ENCODE results near the gene FAM237A. TPM values are rescaled to one million over a fixed set of nuclear protein-coding genes. Genes with fewer than 3 reads are reported as not detected.

The FAM237A gene
- polyA plus RNA-seq, 2 donors = not detected

DNA sequence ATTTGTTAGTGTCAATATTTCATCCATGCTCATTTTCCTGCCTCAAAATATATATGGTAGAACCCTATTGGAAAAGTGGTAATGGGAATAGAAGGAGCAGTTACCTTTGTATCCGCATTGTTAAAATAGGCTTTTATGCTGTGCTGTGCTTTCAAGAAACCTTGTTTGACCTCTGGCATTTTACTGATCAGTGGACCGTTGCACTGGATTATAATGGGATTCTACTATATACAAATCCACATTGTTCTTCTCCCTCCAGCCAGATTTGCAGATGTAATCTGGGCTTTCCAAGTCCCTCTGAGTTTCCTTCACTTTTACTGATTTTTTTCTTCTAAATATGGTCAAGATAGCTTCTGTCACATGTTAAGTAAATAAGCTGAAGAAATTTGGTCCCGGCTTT, 23.3 kb upstream of the FAM237A start:
- Histone ChIP-seq H3K27me3 (ENCODE audit: control insufficient read depth in 1 of 2, insufficient read depth in 2 of 2, low read length in 2 of 2) (no peaks in the 10 kb centered on the region), H3K4me1 (ENCODE audit: control insufficient read depth in 2 of 2, insufficient read depth in 2 of 2, low read length in 1 of 2) (no peaks in the 10 kb centered on the region), H3K36me3 (ENCODE audit: control insufficient read depth in 2 of 2, insufficient read depth in 2 of 2, low read length in 1 of 2) (no peaks in the 10 kb centered on the region), H3K27ac (ENCODE audit: low read depth in 2 of 2, low read length in 1 of 2) (no peak overlapping the region), H3K4me3 (ENCODE audit: low read depth in 1 of 2, low read length in 2 of 2) (no peak overlapping the region), H3K9me3 (ENCODE audit: control insufficient read depth in 2 of 2, insufficient read depth in 1 of 2, low read depth in 1 of 2, low read length in 1 of 2) (no peaks in the 10 kb centered on the region)
- 64 to 75% methylated on average over 3 of the region's 3 CpGs for WGBS, 2 donors

DNA sequence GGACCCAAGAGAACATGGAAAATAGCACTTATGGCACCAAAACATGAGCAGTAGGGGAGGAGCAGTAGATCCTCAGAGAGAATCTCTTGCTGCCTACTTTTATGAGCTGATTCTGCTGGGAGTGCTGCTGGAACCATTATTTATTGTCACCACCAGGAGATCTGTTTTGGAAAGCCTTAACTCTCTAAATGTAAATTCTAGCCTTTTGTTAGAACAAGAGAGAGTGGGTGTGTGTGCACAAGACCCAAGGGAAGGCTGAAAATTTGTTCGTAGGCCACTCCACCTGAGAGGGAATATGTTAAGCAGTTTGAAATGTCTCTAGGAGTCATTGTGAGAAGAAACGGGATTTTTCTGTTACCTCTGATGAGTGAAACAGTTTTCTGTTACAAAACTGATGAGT, 16.2 kb upstream of the FAM237A start:
- H3K9me3 ChIP-seq (ENCODE audit: control insufficient read depth in 2 of 2, insufficient read depth in 1 of 2, low read depth in 1 of 2, low read length in 1 of 2) = no peaks in the 10 kb centered on the region
- WGBS, 2 donors = 65 to 68% methylated on average over 2 of the region's 2 CpGs

GRCh38 chr2:206627632-206628031, 14.7 kb upstream of the FAM237A start:
- Histone ChIP-seq H3K4me1 (ENCODE audit: control insufficient read depth in 2 of 2, insufficient read depth in 2 of 2, low read length in 1 of 2) (no peaks in the 10 kb centered on the region), H3K27me3 (ENCODE audit: control insufficient read depth in 1 of 2, insufficient read depth in 2 of 2, low read length in 2 of 2) (no peaks in the 10 kb centered on the region), H3K4me3 (ENCODE audit: low read depth in 1 of 2, low read length in 2 of 2) (no peak overlapping the region), H3K36me3 (ENCODE audit: control insufficient read depth in 2 of 2, insufficient read depth in 2 of 2, low read length in 1 of 2) (no peaks in the 10 kb centered on the region), H3K27ac (ENCODE audit: low read depth in 2 of 2, low read length in 1 of 2) (no peak overlapping the region), H3K9me3 (ENCODE audit: control insufficient read depth in 2 of 2, insufficient read depth in 1 of 2, low read depth in 1 of 2, low read length in 1 of 2) (no peaks in the 10 kb centered on the region)

More for the DNA sequence above, 16.2 kb upstream of the FAM237A start:
- no peaks in the 10 kb centered on the region for H3K27me3 ChIP-seq (ENCODE audit: control insufficient read depth in 1 of 2, insufficient read depth in 2 of 2, low read length in 2 of 2)
- no peak overlapping the region for H3K27ac ChIP-seq (ENCODE audit: low read depth in 2 of 2, low read length in 1 of 2)
- H3K4me3 ChIP-seq (ENCODE audit: low read depth in 1 of 2, low read length in 2 of 2) = no peak overlapping the region
- H3K36me3 ChIP-seq (ENCODE audit: control insufficient read depth in 2 of 2, insufficient read depth in 2 of 2, low read length in 1 of 2) = no peaks in the 10 kb centered on the region
- H3K4me1 ChIP-seq (ENCODE audit: control insufficient read depth in 2 of 2, insufficient read depth in 2 of 2, low read length in 1 of 2) = no peaks in the 10 kb centered on the region

- Histone ChIP-seq H3K27ac (ENCODE audit: low read depth in 2 of 2, low read length in 1 of 2) (no peak overlapping the region), H3K9me3 (ENCODE audit: control insufficient read depth in 2 of 2, insufficient read depth in 1 of 2, low read depth in 1 of 2, low read length in 1 of 2) (no peaks in the 10 kb centered on the region), H3K4me1 (ENCODE audit: control insufficient read depth in 2 of 2, insufficient read depth in 2 of 2, low read length in 1 of 2) (no peaks in the 10 kb centered on the region), H3K36me3 (ENCODE audit: control insufficient read depth in 2 of 2, insufficient read depth in 2 of 2, low read length in 1 of 2) (no peaks in the 10 kb centered on the region), H3K27me3 (ENCODE audit: control insufficient read depth in 1 of 2, insufficient read depth in 2 of 2, low read length in 2 of 2) (no peaks in the 10 kb centered on the region), H3K4me3 (ENCODE audit: low read depth in 1 of 2, low read length in 2 of 2) (no peak overlapping the region)
- WGBS, 2 donors = 53 to 54% methylated on average over 3 of the region's 3 CpGs
Observed at GRCh38 chr2:206631340-206631739, 10.9 kb upstream of the FAM237A start.

DNA sequence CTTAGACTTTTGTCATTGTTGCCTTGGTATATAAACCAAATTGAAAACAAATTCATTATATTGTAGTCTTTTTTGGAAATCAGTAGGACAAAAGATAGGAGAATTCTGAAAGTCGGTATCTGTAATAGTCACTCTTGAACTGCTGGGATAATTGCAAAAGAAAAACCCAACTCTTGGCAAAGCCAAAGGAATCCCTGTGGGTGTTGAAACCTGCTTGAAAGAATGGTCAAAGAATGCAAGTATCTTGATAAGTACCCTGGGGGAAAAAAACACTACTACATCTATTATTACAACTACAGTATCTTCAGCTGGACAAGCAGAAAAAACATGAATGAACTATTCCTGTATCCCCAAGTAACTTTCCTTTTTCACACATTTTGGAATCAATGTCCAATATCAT, 7.3 kb upstream of the FAM237A start:
- no peaks in the 10 kb centered on the region for H3K27me3 ChIP-seq (ENCODE audit: control insufficient read depth in 1 of 2, insufficient read depth in 2 of 2, low read length in 2 of 2)
- no peak overlapping the region for H3K27ac ChIP-seq (ENCODE audit: low read depth in 2 of 2, low read length in 1 of 2)
- H3K36me3 ChIP-seq (ENCODE audit: control insufficient read depth in 2 of 2, insufficient read depth in 2 of 2, low read length in 1 of 2) = no peaks in the 10 kb centered on the region
- no peaks in the 10 kb centered on the region for H3K9me3 ChIP-seq (ENCODE audit: control insufficient read depth in 2 of 2, insufficient read depth in 1 of 2, low read depth in 1 of 2, low read length in 1 of 2)
- no peak overlapping the region for H3K4me3 ChIP-seq (ENCODE audit: low read depth in 1 of 2, low read length in 2 of 2)
- H3K4me1 ChIP-seq (ENCODE audit: control insufficient read depth in 2 of 2, insufficient read depth in 2 of 2, low read length in 1 of 2) = no peaks in the 10 kb centered on the region
- 82 to 85% methylated on average over 1 of the region's 1 CpG for WGBS, 2 donors

- peaks cover 0 to 4% of the 10 kb centered on the region in 2 donors for H3K9me3 ChIP-seq (ENCODE audit: control insufficient read depth in 2 of 2, insufficient read depth in 1 of 2, low read depth in 1 of 2, low read length in 1 of 2)
- no peaks in the 10 kb centered on the region for H3K36me3 ChIP-seq (ENCODE audit: control insufficient read depth in 2 of 2, insufficient read depth in 2 of 2, low read length in 1 of 2)
- peaks cover 3 to 12% of the 10 kb centered on the region in 2 donors for H3K27me3 ChIP-seq (ENCODE audit: control insufficient read depth in 1 of 2, insufficient read depth in 2 of 2, low read length in 2 of 2)
- H3K27ac ChIP-seq (ENCODE audit: low read depth in 2 of 2, low read length in 1 of 2) = no peak overlapping the region
- WGBS, 2 donors = 39 to 41% methylated on average over 2 of the region's 2 CpGs
- peaks cover 5% of the 10 kb centered on the region in 2 donors for H3K4me1 ChIP-seq (ENCODE audit: control insufficient read depth in 2 of 2, insufficient read depth in 2 of 2, low read length in 1 of 2)
- H3K4me3 ChIP-seq (ENCODE audit: low read depth in 1 of 2, low read length in 2 of 2) = no peak overlapping the region
Observed at GRCh38 chr2:206639636-206640035, 2.7 kb upstream of the FAM237A start.

DNA sequence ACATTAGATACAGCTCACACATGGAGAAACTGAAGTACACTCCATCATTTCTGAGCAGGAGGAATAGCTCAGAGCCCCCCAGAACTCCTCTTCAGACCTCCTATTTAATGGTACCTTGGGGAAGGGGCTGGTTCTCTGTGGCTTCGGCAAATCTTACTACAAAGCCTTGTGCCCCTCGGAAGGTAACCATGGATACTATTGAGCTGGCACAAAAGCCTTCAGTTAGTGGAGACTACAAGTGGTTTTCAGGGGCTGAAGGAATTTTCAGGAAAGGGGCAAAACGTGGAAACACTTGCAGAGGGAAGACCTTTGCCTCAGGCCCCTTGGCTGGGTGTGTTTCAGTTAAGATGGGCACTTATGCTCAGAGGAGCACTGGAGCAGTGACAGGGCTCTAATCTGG, 1.1 kb upstream of the FAM237A start:
- H3K4me1 ChIP-seq (ENCODE audit: control insufficient read depth in 2 of 2, insufficient read depth in 2 of 2, low read length in 1 of 2) = peaks cover 5% of the 10 kb centered on the region in 2 donors
- H3K9me3 ChIP-seq (ENCODE audit: control insufficient read depth in 2 of 2, insufficient read depth in 1 of 2, low read depth in 1 of 2, low read length in 1 of 2) = peaks cover 0 to 4% of the 10 kb centered on the region in 2 donors
- no peak overlapping the region for H3K27ac ChIP-seq (ENCODE audit: low read depth in 2 of 2, low read length in 1 of 2)
- WGBS, 2 donors = 23 to 35% methylated on average over 3 of the region's 3 CpGs
- no peaks in the 10 kb centered on the region for H3K36me3 ChIP-seq (ENCODE audit: control insufficient read depth in 2 of 2, insufficient read depth in 2 of 2, low read length in 1 of 2)
- no peak overlapping the region for H3K4me3 ChIP-seq (ENCODE audit: low read depth in 1 of 2, low read length in 2 of 2)
- peaks cover 3 to 12% of the 10 kb centered on the region in 2 donors for H3K27me3 ChIP-seq (ENCODE audit: control insufficient read depth in 1 of 2, insufficient read depth in 2 of 2, low read length in 2 of 2)

GRCh38 chr2:206647985-206648384, 5.7 kb downstream of the FAM237A start:
- H3K9me3 ChIP-seq (ENCODE audit: control insufficient read depth in 2 of 2, insufficient read depth in 1 of 2, low read depth in 1 of 2, low read length in 1 of 2) = no peaks in the 10 kb centered on the region
- H3K36me3 ChIP-seq (ENCODE audit: control insufficient read depth in 2 of 2, insufficient read depth in 2 of 2, low read length in 1 of 2) = no peaks in the 10 kb centered on the region
- no peak overlapping the region for H3K27ac ChIP-seq (ENCODE audit: low read depth in 2 of 2, low read length in 1 of 2)
- WGBS, 2 donors = 67 to 68% methylated on average over 1 of the region's 1 CpG
- peaks cover 0 to 3% of the 10 kb centered on the region in 2 donors for H3K27me3 ChIP-seq (ENCODE audit: control insufficient read depth in 1 of 2, insufficient read depth in 2 of 2, low read length in 2 of 2)
- no peaks in the 10 kb centered on the region for H3K4me1 ChIP-seq (ENCODE audit: control insufficient read depth in 2 of 2, insufficient read depth in 2 of 2, low read length in 1 of 2)
- no peak overlapping the region for H3K4me3 ChIP-seq (ENCODE audit: low read depth in 1 of 2, low read length in 2 of 2)

DNA sequence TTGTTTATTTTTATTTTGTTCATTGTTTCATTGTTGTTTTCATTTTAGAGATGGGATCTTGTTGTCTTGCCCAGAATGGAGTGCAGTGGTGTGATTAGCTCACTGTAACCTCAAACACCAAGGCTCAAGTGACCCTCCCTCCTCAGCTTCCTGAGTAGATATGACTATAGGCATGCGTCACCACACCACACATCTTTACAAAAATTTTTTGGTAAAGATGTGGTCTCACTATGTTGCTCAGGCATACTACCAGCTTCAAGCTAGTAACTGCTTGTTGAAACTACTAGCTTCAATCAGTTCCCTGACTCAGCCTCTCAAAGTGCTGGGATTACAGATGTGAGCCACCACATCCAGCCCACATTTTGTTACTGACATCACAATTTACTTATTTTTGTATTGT, 14.8 kb downstream of the FAM237A start:
- no peaks in the 10 kb centered on the region for H3K27me3 ChIP-seq (ENCODE audit: control insufficient read depth in 1 of 2, insufficient read depth in 2 of 2, low read length in 2 of 2)
- no peaks in the 10 kb centered on the region for H3K36me3 ChIP-seq (ENCODE audit: control insufficient read depth in 2 of 2, insufficient read depth in 2 of 2, low read length in 1 of 2)
- no peaks in the 10 kb centered on the region for H3K9me3 ChIP-seq (ENCODE audit: control insufficient read depth in 2 of 2, insufficient read depth in 1 of 2, low read depth in 1 of 2, low read length in 1 of 2)
- H3K4me3 ChIP-seq (ENCODE audit: low read depth in 1 of 2, low read length in 2 of 2) = no peak overlapping the region
- no peaks in the 10 kb centered on the region for H3K4me1 ChIP-seq (ENCODE audit: control insufficient read depth in 2 of 2, insufficient read depth in 2 of 2, low read length in 1 of 2)
- no peak overlapping the region for H3K27ac ChIP-seq (ENCODE audit: low read depth in 2 of 2, low read length in 1 of 2)
- 84 to 91% methylated on average over 1 of the region's 1 CpG for whole genome bisulfite sequencing, 2 donors

DNA sequence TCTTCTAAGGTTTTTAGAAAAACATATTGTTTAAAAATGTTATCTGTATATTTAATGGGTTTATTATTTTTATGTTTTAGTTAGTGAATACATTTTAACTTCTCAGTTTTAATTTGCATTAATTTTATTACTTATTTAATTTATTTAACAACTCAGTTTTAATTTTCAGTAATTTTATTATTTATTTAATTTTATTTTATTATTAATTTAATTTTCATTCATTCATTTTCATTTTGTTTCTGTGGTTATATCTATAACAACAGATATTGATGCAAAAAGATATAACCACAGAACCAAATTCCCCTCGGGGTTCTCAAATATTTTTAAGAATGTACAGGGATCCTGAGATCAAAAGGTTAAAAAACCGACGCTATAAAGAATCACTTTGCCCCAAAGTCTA, 23.0 kb downstream of the FAM237A start:
- Histone ChIP-seq H3K9me3 (ENCODE audit: control insufficient read depth in 2 of 2, insufficient read depth in 1 of 2, low read depth in 1 of 2, low read length in 1 of 2) (no peaks in the 10 kb centered on the region), H3K4me3 (ENCODE audit: low read depth in 1 of 2, low read length in 2 of 2) (no peak overlapping the region), H3K27me3 (ENCODE audit: control insufficient read depth in 1 of 2, insufficient read depth in 2 of 2, low read length in 2 of 2) (no peaks in the 10 kb centered on the region), H3K4me1 (ENCODE audit: control insufficient read depth in 2 of 2, insufficient read depth in 2 of 2, low read length in 1 of 2) (no peaks in the 10 kb centered on the region), H3K27ac (ENCODE audit: low read depth in 2 of 2, low read length in 1 of 2) (no peak overlapping the region), H3K36me3 (ENCODE audit: control insufficient read depth in 2 of 2, insufficient read depth in 2 of 2, low read length in 1 of 2) (no peaks in the 10 kb centered on the region)
- 78 to 84% methylated on average over 3 of the region's 3 CpGs for WGBS, 2 donors

Measured in esophagus (tissue), 2 donors.